H9 (cell line): ENCODE results near the gene SMAD3. TPM values are rescaled to one million over a fixed set of nuclear protein-coding genes. Genes with fewer than 3 reads are reported as not detected.
A peak's percentile ranks its signal among the peaks of the same experiment; 100 is the strongest.

Source experiments
- DNase-seq: peaks from one replicate; pipeline ENCODE4 v3.0.0-alpha.2; 2017
- H2AFZ ChIP-seq: one replicate; pipeline ENCODE4 v1.6.1; 2013; ENCODE audit warnings: mild to moderate bottlenecking, low read length, control low read depth, moderate library complexity
- H2AK5ac ChIP-seq: 2 replicates; pipeline ENCODE4 v1.6.1; 2013; ENCODE audit warnings: low read length, control low read depth, mixed read lengths; ENCODE audit not compliant: insufficient read length
- H2BK120ac ChIP-seq: one replicate; pipeline ENCODE4 v1.6.1; 2013; ENCODE audit warnings: low read depth, mild to moderate bottlenecking, low read length, control low read depth, inconsistent platforms; ENCODE audit not compliant: poor library complexity, severe bottlenecking
- H2BK12ac ChIP-seq: 2 replicates; pipeline ENCODE4 v1.6.1; 2013; ENCODE audit warnings: low read length, control low read depth, mixed read lengths, low read depth; ENCODE audit not compliant: insufficient read length
- H2BK15ac ChIP-seq: 2 replicates; pipeline ENCODE4 v1.6.1; 2013; ENCODE audit warnings: low read depth, low read length, control low read depth
- H2BK20ac ChIP-seq: one replicate; pipeline ENCODE4 v1.6.1; 2013; ENCODE audit warnings: low read depth, mild to moderate bottlenecking, low read length, control low read depth, inconsistent platforms; ENCODE audit not compliant: poor library complexity, severe bottlenecking
- H2BK5ac ChIP-seq: 2 replicates; pipeline ENCODE4 v1.6.1; 2013; ENCODE audit warnings: low read length, control low read depth, mixed read lengths; ENCODE audit not compliant: insufficient read length
- H3K14ac ChIP-seq: 2 replicates; pipeline ENCODE4 v1.6.1; 2013; ENCODE audit warnings: low read length, control low read depth; ENCODE audit not compliant: insufficient read depth
- H3K18ac ChIP-seq: 2 replicates; pipeline ENCODE4 v1.6.1; 2013; ENCODE audit warnings: low read depth, mild to moderate bottlenecking, mixed read lengths, low read length, control low read depth; ENCODE audit not compliant: insufficient read length
- H3K23ac ChIP-seq: 2 replicates; pipeline ENCODE4 v1.6.1; 2013; ENCODE audit warnings: low read length, control low read depth, mixed read lengths, low read depth; ENCODE audit not compliant: insufficient read length
- H3K23me2 ChIP-seq: 2 replicates; pipeline ENCODE4 v1.6.1; 2013; ENCODE audit warnings: low read depth, mild to moderate bottlenecking, mixed read lengths, low read length, control low read depth; ENCODE audit not compliant: insufficient read length, poor library complexity, severe bottlenecking
- H3K27ac ChIP-seq: 2 replicates; pipeline ENCODE4 v1.5.1; 2013; ENCODE audit warnings: low read length, control low read depth, mixed read lengths, low read depth; ENCODE audit not compliant: insufficient read length
- H3K27me3 ChIP-seq: 2 replicates; pipeline ENCODE4 v1.6.1; 2013; ENCODE audit warnings: low read length, control low read depth, inconsistent platforms; ENCODE audit not compliant: insufficient read depth
- H3K4ac ChIP-seq: 2 replicates; pipeline ENCODE4 v1.6.1; 2013; ENCODE audit warnings: low read depth, mild to moderate bottlenecking, control low read depth, inconsistent platforms, low read length, moderate library complexity
- H3K4me1 ChIP-seq: 2 replicates; pipeline ENCODE4 v1.6.1; 2013; ENCODE audit warnings: low read length, control low read depth, inconsistent platforms; ENCODE audit not compliant: insufficient read depth
- H3K4me2 ChIP-seq: 2 replicates; pipeline ENCODE4 v1.6.1; 2013; ENCODE audit warnings: low read length, control low read depth, mixed read lengths; ENCODE audit not compliant: insufficient read length, insufficient read depth
- H3K56ac ChIP-seq: 2 replicates; pipeline ENCODE4 v1.6.1; 2013; ENCODE audit warnings: low read depth, mild to moderate bottlenecking, mixed read lengths, low read length, control low read depth; ENCODE audit not compliant: insufficient read length
- H3K79me1 ChIP-seq: 2 replicates; pipeline ENCODE4 v1.6.1; 2013; ENCODE audit warnings: low read depth, mild to moderate bottlenecking, moderate library complexity, low read length, control low read depth, inconsistent platforms; ENCODE audit not compliant: insufficient read depth, poor library complexity, severe bottlenecking
- H3K79me2 ChIP-seq: 2 replicates; pipeline ENCODE4 v1.6.1; 2013; ENCODE audit warnings: low read length, control low read depth, inconsistent platforms; ENCODE audit not compliant: insufficient read depth
- H3K9ac ChIP-seq: 2 replicates; pipeline ENCODE4 v1.6.1; 2013; ENCODE audit warnings: low read length, control low read depth, mixed read lengths; ENCODE audit not compliant: insufficient read length; ENCODE audit errors: extremely low read depth
- H3K9me3 ChIP-seq: one replicate; pipeline ENCODE4 v1.6.1; 2013; ENCODE audit warnings: low read depth, low read length, inconsistent platforms; ENCODE audit not compliant: control insufficient read depth
- H3T11ph ChIP-seq: one replicate; pipeline ENCODE4 v1.6.1; 2013; ENCODE audit warnings: mild to moderate bottlenecking, low read length, control low read depth, inconsistent platforms
- H4K20me1 ChIP-seq: one replicate; pipeline ENCODE4 v1.6.1; 2013; ENCODE audit not compliant: control insufficient read depth, insufficient read length, insufficient read depth
- H4K5ac ChIP-seq: 2 replicates; pipeline ENCODE4 v1.6.1; 2013; ENCODE audit warnings: low read depth, mild to moderate bottlenecking, mixed read lengths, low read length, control low read depth; ENCODE audit not compliant: insufficient read length
- H4K8ac ChIP-seq: replicated peaks from 2 replicates; pipeline ENCODE4 v1.6.1; 2013; ENCODE audit warnings: low read length, control low read depth, mixed read lengths, low read depth; ENCODE audit not compliant: insufficient read length
- H4K91ac ChIP-seq: 2 replicates; pipeline ENCODE4 v1.6.1; 2013; ENCODE audit warnings: low read depth, mild to moderate bottlenecking, moderate library complexity, mixed read lengths, low read length, control low read depth; ENCODE audit not compliant: insufficient read length
- H3K27ac Mint-ChIP-seq, 3 experiments: 2 replicates in 2 of 3; 3 replicates in 1 of 3; pipeline ENCODE4 v1.8.0; 2020 to 2021; ENCODE audit warnings: mixed read lengths in 3 of 3, mild to moderate bottlenecking in 1 of 3, moderate library complexity in 1 of 3
- H3K27me3 Mint-ChIP-seq: 2 replicates; pipeline ENCODE4 v1.8.0; 2021; ENCODE audit warnings: low read depth, mild to moderate bottlenecking, moderate library complexity, mixed read lengths
- H3K36me3 Mint-ChIP-seq, 3 experiments: 2 replicates in 2 of 3; 3 replicates in 1 of 3; pipeline ENCODE4 v1.8.0; 2020 to 2021; ENCODE audit warnings: low read depth in 3 of 3, mixed read lengths in 3 of 3; ENCODE audit not compliant: insufficient read depth in 1 of 3
- H3K4me1 Mint-ChIP-seq, 2 experiments: 2 replicates each; pipeline ENCODE4 v1.8.0; 2020; ENCODE audit warnings: mixed read lengths in 2 of 2
- H3K4me3 Mint-ChIP-seq, 2 experiments: 2 replicates in 1 of 2; 3 replicates in 1 of 2; pipeline ENCODE4 v1.8.0; 2020 to 2021; ENCODE audit warnings: mild to moderate bottlenecking in 2 of 2, mixed read lengths in 2 of 2, moderate library complexity in 1 of 2
- H3K9me3 Mint-ChIP-seq, 2 experiments: 2 replicates in 1 of 2; 3 replicates in 1 of 2; pipeline ENCODE4 v1.8.0; 2020; ENCODE audit warnings: mild to moderate bottlenecking in 2 of 2, mixed read lengths in 2 of 2, moderate library complexity in 1 of 2
- WGBS: extraction: QIAGEN DNeasy Blood & Tissue Kit; methylation state at CpG from one replicate; pipeline ENCODE4 v1.1.7; 2013; ENCODE audit warnings: missing lambda C conversion rate, low lambda C conversion rate, mixed read lengths; ENCODE audit not compliant: insufficient read length; ENCODE audit errors: extremely low coverage; 5-methylcytosine and 5-hydroxymethylcytosine counted together
- total RNA-seq: library from RNA; stranded (reverse); gene quantifications from 2 replicates; pipeline ENCODE4 v1.2.1, GENCODE V29; 2021
- TF ChIP-seq, protein P1 (sequence below): fragments of 200-600 bp; sonication (generic); conservative IDR thresholded peaks from 3 replicates; pipeline ENCODE4 v1.8.0; 2021; ENCODE audit warnings: antibody characterized with exemption, mild to moderate bottlenecking

SMAD3 gene
- total RNA-seq, 1 experiment from 2014 or later = 26.7 TPM

- no peak overlapping the region for H2AFZ ChIP-seq
- H3K36me3 Mint-ChIP-seq = peaks cover 0 to 5% (median 0%) of the 10 kb centered on the region in 3 experiments; a peak in 1 of 7 replicates
- DNase-seq = no peak
Observed at GRCh38 chr15:67127331-67127664, 61.9 kb downstream of the SMAD3 start.

More at GRCh38 chr15:67127331-67127664, 61.9 kb downstream of the SMAD3 start:
- Histone ChIP-seq H2AK5ac (no peak overlapping the region), H3K18ac (no peak overlapping the region), H3K4ac (no peak overlapping the region), H3T11ph (no peak overlapping the region), H2BK5ac (no peak overlapping the region), H3K4me2 (no peak overlapping the region), H4K20me1 (no peaks in the 10 kb centered on the region), H2BK120ac (no peak overlapping the region), H2BK12ac (no peak overlapping the region), H4K8ac (no peak overlapping the region), H2BK20ac (no peak overlapping the region), H3K27ac (no peak overlapping the region), H4K5ac (no peak overlapping the region), H3K9ac (no peak overlapping the region), H3K23me2 (no peaks in the 10 kb centered on the region), H3K79me2 (no peaks in the 10 kb centered on the region; the same call in 1 of the 2 replicates), H3K56ac (no peak overlapping the region), H3K9me3 (no peaks in the 10 kb centered on the region), H2BK15ac (no peak overlapping the region), H3K23ac (no peak overlapping the region), H3K14ac (no peak overlapping the region), H4K91ac (no peak overlapping the region), H3K4me1 (peaks cover 6% of the 10 kb centered on the region; the same call in 1 of the 2 replicates), H3K27me3 (no peaks in the 10 kb centered on the region), H3K79me1 (no peaks in the 10 kb centered on the region)
- Mint-ChIP-seq H3K27me3 (no peaks in the 10 kb centered on the region), H3K4me1 (peaks cover 30 to 32% of the 10 kb centered on the region in 2 experiments), H3K9me3 (no peaks in the 10 kb centered on the region), H3K27ac (peak overlapping the region in 1 of 3 experiments; percentile 87; a peak in 2 of 7 replicates), H3K4me3 (no peak overlapping the region)
- no CpG with 5 or more reads among the region's 5 CpGs for WGBS
- TF ChIP-seq, protein P1, sequence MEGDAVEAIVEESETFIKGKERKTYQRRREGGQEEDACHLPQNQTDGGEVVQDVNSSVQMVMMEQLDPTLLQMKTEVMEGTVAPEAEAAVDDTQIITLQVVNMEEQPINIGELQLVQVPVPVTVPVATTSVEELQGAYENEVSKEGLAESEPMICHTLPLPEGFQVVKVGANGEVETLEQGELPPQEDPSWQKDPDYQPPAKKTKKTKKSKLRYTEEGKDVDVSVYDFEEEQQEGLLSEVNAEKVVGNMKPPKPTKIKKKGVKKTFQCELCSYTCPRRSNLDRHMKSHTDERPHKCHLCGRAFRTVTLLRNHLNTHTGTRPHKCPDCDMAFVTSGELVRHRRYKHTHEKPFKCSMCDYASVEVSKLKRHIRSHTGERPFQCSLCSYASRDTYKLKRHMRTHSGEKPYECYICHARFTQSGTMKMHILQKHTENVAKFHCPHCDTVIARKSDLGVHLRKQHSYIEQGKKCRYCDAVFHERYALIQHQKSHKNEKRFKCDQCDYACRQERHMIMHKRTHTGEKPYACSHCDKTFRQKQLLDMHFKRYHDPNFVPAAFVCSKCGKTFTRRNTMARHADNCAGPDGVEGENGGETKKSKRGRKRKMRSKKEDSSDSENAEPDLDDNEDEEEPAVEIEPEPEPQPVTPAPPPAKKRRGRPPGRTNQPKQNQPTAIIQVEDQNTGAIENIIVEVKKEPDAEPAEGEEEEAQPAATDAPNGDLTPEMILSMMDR = no peak
